SU-DHL-6 (cell line): Measurements from ENCODE around the gene KLHDC7B.

Source experiments
- H2AFZ ChIP-seq: fragments of 200-600 bp; sonication (generic); 2 replicates; pipeline ENCODE4 v1.6.1; 2014; ENCODE audit warnings: low read depth, mild to moderate bottlenecking, moderate library complexity, mixed read lengths, antibody characterized with exemption, low read length; ENCODE audit not compliant: severe bottlenecking
- H3F3A ChIP-seq: fragments of 200-600 bp; shearing (Covaris generic); 2 replicates; pipeline ENCODE4 v1.6.0; 2016; ENCODE audit warnings: antibody characterized with exemption, mild to moderate bottlenecking; ENCODE audit not compliant: insufficient read depth
- H3K27ac ChIP-seq: fragments of 200-600 bp; sonication (generic); 2 replicates; pipeline ENCODE4 v1.5.1; 2016; ENCODE audit warnings: low read depth, mild to moderate bottlenecking, low read length, moderate library complexity, mixed read lengths
- H3K27me3 ChIP-seq: fragments of 200-600 bp; sonication (generic), shearing (Covaris generic); 2 replicates; pipeline ENCODE4 v1.6.0; 2014; ENCODE audit warnings: mild to moderate bottlenecking, low read length
- H3K36me3 ChIP-seq: fragments of 200-600 bp; sonication (generic); 2 replicates; pipeline ENCODE4 v1.6.1; 2014; ENCODE audit warnings: mild to moderate bottlenecking, low read length, mixed read lengths
- H3K4me2 ChIP-seq: fragments of 300-600, 200-600 bp; shearing (Covaris generic), sonication (generic); 2 replicates; pipeline ENCODE4 v1.6.0; 2014; ENCODE audit warnings: low read length, low read depth, mild to moderate bottlenecking; ENCODE audit not compliant: poor library complexity, severe bottlenecking
- H3K4me3 ChIP-seq: fragments of 200-600 bp; sonication (generic); 2 replicates; pipeline ENCODE4 v1.5.1; 2014; ENCODE audit warnings: antibody characterized with exemption, low read length, mild to moderate bottlenecking, mixed read lengths; ENCODE audit not compliant: insufficient read depth, poor library complexity, severe bottlenecking
- H3K79me2 ChIP-seq: fragments of 200-600 bp; sonication (generic); 2 replicates; pipeline ENCODE4 v1.6.1; 2014; ENCODE audit warnings: mild to moderate bottlenecking, low read length, moderate library complexity; ENCODE audit not compliant: insufficient read depth
- H3K9ac ChIP-seq: fragments of 200-600 bp; sonication (generic); 2 replicates; pipeline ENCODE4 v1.7.0; 2014; ENCODE audit warnings: mild to moderate bottlenecking, low read length
- H3K9me2 ChIP-seq: fragments of 200-600 bp; sonication (generic); replicated peaks from 2 replicates; pipeline ENCODE4 v1.6.1; 2014; ENCODE audit warnings: low read length; ENCODE audit not compliant: insufficient read depth
- H3K9me3 ChIP-seq: fragments of 200-600 bp; sonication (generic); 2 replicates; pipeline ENCODE4 v1.6.1; 2014; ENCODE audit warnings: low read length, mixed read lengths; ENCODE audit not compliant: insufficient read depth
- H4K20me1 ChIP-seq: fragments of 200-600 bp; sonication (generic); 2 replicates; pipeline ENCODE4 v1.6.1; 2014; ENCODE audit warnings: low read depth, mild to moderate bottlenecking, antibody characterized with exemption, low read length, moderate library complexity, mixed read lengths
- EZH2phosphoT487 ChIP-seq: fragments of 200-600 bp; sonication (generic), shearing (Covaris generic); conservative IDR thresholded peaks from 2 replicates; pipeline ENCODE4 v1.6.1; 2018; ENCODE audit warnings: mild to moderate bottlenecking, antibody characterized with exemption, low read length, moderate library complexity, mixed read lengths
- TF ChIP-seq, protein P1 (sequence below): fragments of 200-600 bp; sonication (generic); IDR thresholded peaks from one replicate; pipeline ENCODE4 v1.5.1; 2017; ENCODE audit warnings: antibody characterized with exemption, mild to moderate bottlenecking, low read length, moderate library complexity; ENCODE audit not compliant: insufficient read depth, poor library complexity, severe bottlenecking

Gene KLHDC7B

DNA sequence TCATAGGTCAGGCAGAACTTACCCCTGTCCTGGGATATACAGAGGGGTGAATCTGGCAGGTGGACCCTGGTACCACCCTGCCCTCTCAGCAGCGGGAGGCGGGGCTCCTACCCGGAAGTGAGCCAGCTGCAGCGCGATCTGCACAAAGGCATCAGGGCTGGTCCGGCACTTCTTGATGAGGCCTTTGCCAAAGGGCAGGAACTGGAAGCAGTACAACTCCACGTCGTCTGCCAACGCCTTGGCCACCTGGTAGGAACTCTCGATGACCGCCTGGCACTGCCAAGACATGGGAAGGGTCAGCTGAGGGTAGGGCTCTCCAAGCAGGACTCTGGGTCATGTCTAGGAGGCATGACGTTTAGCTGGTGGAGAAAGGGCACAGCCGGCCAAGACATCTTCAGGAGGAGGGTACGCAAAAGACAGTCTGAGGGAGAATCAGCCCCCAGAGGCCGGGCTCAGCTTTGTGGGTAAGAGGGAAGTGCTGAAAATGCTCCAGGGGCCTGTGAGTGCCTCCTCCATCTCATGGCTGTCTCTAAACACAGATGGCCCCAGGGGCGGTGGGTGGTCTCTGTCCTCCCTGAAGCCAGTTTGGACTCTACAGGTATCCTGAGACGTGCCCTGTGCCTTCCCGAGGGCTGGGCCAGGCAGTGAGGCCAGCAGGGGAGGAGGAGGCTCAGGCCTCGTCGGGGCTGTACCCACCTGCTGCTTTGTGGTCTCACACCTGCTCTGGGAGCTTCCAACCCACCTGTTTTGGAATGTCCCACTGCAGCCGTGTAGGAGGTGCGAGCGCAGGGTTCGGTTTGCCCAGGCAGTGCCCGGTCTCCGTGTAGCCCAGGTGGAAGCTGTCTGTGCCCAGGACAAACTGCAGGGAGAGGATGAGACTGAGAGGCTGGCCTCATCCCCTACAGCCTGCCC is 25.8 kb downstream of the KLHDC7B start:
- no peaks in the 10 kb centered on the region for H3K79me2 ChIP-seq
- H3F3A ChIP-seq = no peaks in the 10 kb centered on the region; the same call in 1 of the 2 replicates
- no peaks in the 10 kb centered on the region for H4K20me1 ChIP-seq
- no peak overlapping the region for H3K27ac ChIP-seq
- no peak overlapping the region for H2AFZ ChIP-seq
- H3K4me3 ChIP-seq = no peak overlapping the region
- H3K9me2 ChIP-seq = no peaks in the 10 kb centered on the region
- H3K36me3 ChIP-seq = peaks cover 4% of the 10 kb centered on the region; the same call in 1 of the 2 replicates
- H3K9me3 ChIP-seq = no peaks in the 10 kb centered on the region
- no peak for TF ChIP-seq EZH2phosphoT487
- TF ChIP-seq, protein P1, sequence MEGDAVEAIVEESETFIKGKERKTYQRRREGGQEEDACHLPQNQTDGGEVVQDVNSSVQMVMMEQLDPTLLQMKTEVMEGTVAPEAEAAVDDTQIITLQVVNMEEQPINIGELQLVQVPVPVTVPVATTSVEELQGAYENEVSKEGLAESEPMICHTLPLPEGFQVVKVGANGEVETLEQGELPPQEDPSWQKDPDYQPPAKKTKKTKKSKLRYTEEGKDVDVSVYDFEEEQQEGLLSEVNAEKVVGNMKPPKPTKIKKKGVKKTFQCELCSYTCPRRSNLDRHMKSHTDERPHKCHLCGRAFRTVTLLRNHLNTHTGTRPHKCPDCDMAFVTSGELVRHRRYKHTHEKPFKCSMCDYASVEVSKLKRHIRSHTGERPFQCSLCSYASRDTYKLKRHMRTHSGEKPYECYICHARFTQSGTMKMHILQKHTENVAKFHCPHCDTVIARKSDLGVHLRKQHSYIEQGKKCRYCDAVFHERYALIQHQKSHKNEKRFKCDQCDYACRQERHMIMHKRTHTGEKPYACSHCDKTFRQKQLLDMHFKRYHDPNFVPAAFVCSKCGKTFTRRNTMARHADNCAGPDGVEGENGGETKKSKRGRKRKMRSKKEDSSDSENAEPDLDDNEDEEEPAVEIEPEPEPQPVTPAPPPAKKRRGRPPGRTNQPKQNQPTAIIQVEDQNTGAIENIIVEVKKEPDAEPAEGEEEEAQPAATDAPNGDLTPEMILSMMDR = no peak
- no peak overlapping the region for H3K4me2 ChIP-seq
- H3K9ac ChIP-seq = no peak overlapping the region
- H3K27me3 ChIP-seq = no peaks in the 10 kb centered on the region

DNA sequence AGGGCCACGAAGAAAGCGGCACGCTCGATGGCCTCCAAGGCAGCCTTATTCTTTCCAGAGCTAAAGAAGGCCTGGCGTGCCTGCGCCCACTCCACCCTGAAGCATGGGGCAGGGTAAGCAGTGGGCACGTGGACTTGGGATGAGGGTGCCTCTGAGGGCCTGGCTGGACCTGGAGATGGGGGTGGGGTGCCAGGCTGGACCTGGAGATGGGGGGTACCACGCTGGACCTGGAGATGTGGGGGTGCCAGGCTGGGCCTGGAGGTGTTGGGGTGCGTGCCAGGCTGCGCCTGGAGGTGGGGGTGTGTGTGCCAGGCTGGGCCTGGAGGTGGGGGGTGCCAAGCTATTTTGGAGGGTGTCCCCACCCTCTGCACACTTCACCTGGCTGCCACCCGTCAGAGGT is 27.3 kb downstream of the KLHDC7B start:
- Histone ChIP-seq H3K79me2 (no peaks in the 10 kb centered on the region), H4K20me1 (no peaks in the 10 kb centered on the region), H3K36me3 (0 out of 2 replicates have a peak, but pooled peaks cover 4% of the 10 kb centered on the region), H3K9me2 (no peaks in the 10 kb centered on the region), H2AFZ (no peak overlapping the region), H3K4me2 (no peak overlapping the region), H3K9me3 (no peaks in the 10 kb centered on the region), H3K4me3 (no peak overlapping the region), H3K9ac (no peak overlapping the region), H3F3A (no peaks in the 10 kb centered on the region), H3K27me3 (no peaks in the 10 kb centered on the region), H3K27ac (no peak overlapping the region)
- no peak for TF ChIP-seq EZH2phosphoT487
- TF ChIP-seq, protein P1 = no peak

DNA sequence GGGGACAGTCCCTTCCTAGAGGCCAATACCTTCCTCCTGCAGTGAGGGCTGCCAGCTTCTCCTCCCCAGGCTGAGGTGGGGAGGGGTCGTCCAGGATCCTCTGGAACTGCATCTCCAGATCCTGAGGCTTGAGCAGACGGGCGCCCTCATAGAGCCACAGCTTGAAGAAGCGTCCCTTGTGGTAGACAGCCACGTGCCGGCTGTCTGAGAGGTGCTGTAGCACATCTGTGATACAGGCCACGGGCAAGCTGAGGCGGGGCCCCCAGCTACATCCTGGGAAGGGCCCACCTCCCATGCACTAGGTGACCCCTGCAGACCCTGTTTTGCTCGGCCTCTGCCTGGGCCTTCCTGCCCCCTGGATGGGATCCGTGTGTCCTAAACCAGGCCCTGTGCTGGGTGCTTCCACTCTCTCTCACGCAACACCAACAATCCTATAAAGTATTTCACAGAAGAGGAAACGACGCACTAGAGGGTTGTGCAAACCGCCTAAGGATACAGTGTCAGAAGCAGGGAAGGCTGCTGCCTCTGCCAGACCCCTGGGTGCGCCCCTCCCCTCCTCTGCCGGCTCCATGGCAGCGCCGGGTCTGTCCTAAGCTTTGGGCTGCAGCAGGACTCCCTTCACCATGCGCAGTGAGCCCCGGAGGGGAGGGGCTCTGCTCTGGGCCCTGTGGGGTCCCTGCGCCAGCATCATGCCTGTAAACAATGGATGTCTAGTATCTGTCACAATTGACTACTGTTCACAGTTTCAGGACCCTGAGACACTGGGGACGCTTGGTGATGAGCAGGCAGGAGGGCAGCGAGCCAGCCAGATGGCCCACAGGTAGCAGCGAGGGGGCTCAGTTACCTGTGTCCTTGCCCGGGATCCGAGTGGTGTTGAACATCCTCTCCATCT is 28.0 kb downstream of the KLHDC7B start:
- TF ChIP-seq EZH2phosphoT487 = no peak
- TF ChIP-seq, protein P1 = no peak
- H3F3A ChIP-seq = no peaks in the 10 kb centered on the region
- no peaks in the 10 kb centered on the region; the same call in 1 of the 2 replicates for H4K20me1 ChIP-seq
- H3K9ac ChIP-seq = no peak overlapping the region
- H3K9me3 ChIP-seq = no peaks in the 10 kb centered on the region
- H3K36me3 ChIP-seq = 0 out of 2 replicates have a peak, but pooled peaks cover 4% of the 10 kb centered on the region
- H3K79me2 ChIP-seq = no peaks in the 10 kb centered on the region
- no peak overlapping the region for H3K4me3 ChIP-seq
- H3K9me2 ChIP-seq = no peaks in the 10 kb centered on the region
- no peak overlapping the region for H2AFZ ChIP-seq
- no peaks in the 10 kb centered on the region for H3K27me3 ChIP-seq
- H3K4me2 ChIP-seq = no peak overlapping the region
- H3K27ac ChIP-seq = no peak overlapping the region
